Activated CD8-positive, alpha-beta memory T cell treated with anti-CD3 and anti-CD28 coated beads, Interleukin-2, amount 50 U/mL, for 1 hour (primary cell): Measurements from ENCODE around the gene ALK.

Experiments
- DNase-seq: peaks from one replicate; pipeline ENCODE4 v3.0.0-alpha.2; 2020; ENCODE audit errors: extremely low read depth

ALK gene

GRCh38 chr2:29718076-29718686, 203.2 kb downstream of the ALK start:
- DNase-seq, result no peak

- DNase-seq, result no peak
These were observed 205.7 kb downstream of the ALK start for GRCh38 chr2:29715655-29716054.

- no peak for DNase-seq
These were observed 207.1 kb downstream of the ALK start for GRCh38 chr2:29714333-29714732.

- no peak for DNase-seq
These were observed 215.1 kb downstream of the ALK start for GRCh38 chr2:29706171-29706720.

GRCh38 chr2:29705616-29706015, 215.8 kb downstream of the ALK start:
- no peak for DNase-seq

- no peak for DNase-seq
These were observed 218.1 kb downstream of the ALK start for GRCh38 chr2:29703336-29703735.

GRCh38 chr2:29702276-29702675, 219.1 kb downstream of the ALK start:
- no peak for DNase-seq

- DNase-seq, result no peak
These were observed 220.8 kb downstream of the ALK start for GRCh38 chr2:29700560-29700959.

- DNase-seq, result no peak
These were observed 222.3 kb downstream of the ALK start for GRCh38 chr2:29699045-29699444.

- DNase-seq, result no peak
These were observed 223.2 kb downstream of the ALK start for GRCh38 chr2:29698216-29698615.

GRCh38 chr2:29697715-29698114, 223.7 kb downstream of the ALK start:
- no peak for DNase-seq

GRCh38 chr2:29697181-29697580, 224.2 kb downstream of the ALK start:
- no peak for DNase-seq

GRCh38 chr2:29694741-29695140, 226.6 kb downstream of the ALK start:
- DNase-seq, result no peak

GRCh38 chr2:29691391-29691950, 229.9 kb downstream of the ALK start:
- DNase-seq, result no peak

- DNase-seq, result no peak
These were observed 231.7 kb downstream of the ALK start for GRCh38 chr2:29689666-29690065.

GRCh38 chr2:29688429-29688828, 233.0 kb downstream of the ALK start:
- DNase-seq, result no peak

- no peak for DNase-seq
These were observed 234.3 kb downstream of the ALK start for GRCh38 chr2:29687121-29687520.

- no peak for DNase-seq
These were observed 244.4 kb downstream of the ALK start for GRCh38 chr2:29676886-29677453.

GRCh38 chr2:29664578-29664977, 256.8 kb downstream of the ALK start:
- no peak for DNase-seq

GRCh38 chr2:29663268-29663667, 258.1 kb downstream of the ALK start:
- no peak for DNase-seq

GRCh38 chr2:29662861-29663260, 258.5 kb downstream of the ALK start:
- no peak for DNase-seq

GRCh38 chr2:29660201-29660600, 261.2 kb downstream of the ALK start:
- DNase-seq, result no peak

GRCh38 chr2:29659178-29659577, 262.2 kb downstream of the ALK start:
- DNase-seq, result no peak
